Fibroblast of upper back skin (primary cell): ENCODE measurements around the gene CLNK.

Source experiments
- DNase-seq: peaks from one replicate; pipeline ENCODE4 v3.0.0-alpha.2; 2013

Gene CLNK

GRCh38 chr4:10701161-10701560 is 16.6 kb upstream of the CLNK start:
- peak; percentile 14 for DNase-seq

GRCh38 chr4:10698172-10698571 is 13.6 kb upstream of the CLNK start:
- no peak for DNase-seq

GRCh38 chr4:10697086-10697485 is 12.5 kb upstream of the CLNK start:
- no peak for DNase-seq

GRCh38 chr4:10696253-10696652 is 11.7 kb upstream of the CLNK start:
- no peak for DNase-seq

GRCh38 chr4:10694828-10695209 is 10.3 kb upstream of the CLNK start:
- no peak for DNase-seq

GRCh38 chr4:10694151-10694827 is 9.7 kb upstream of the CLNK start:
- peak; percentile 7 for DNase-seq

- no peak for DNase-seq
These were observed 7.1 kb upstream of the CLNK start for GRCh38 chr4:10691651-10692050.

GRCh38 chr4:10690185-10690907 is 5.8 kb upstream of the CLNK start:
- no peak for DNase-seq

GRCh38 chr4:10688846-10689245 is 4.3 kb upstream of the CLNK start:
- DNase-seq: no peak

GRCh38 chr4:10688022-10688421 is 3.5 kb upstream of the CLNK start:
- no peak for DNase-seq

- DNase-seq: peak; percentile 30
These were observed 3.0 kb upstream of the CLNK start for GRCh38 chr4:10687526-10687925.

GRCh38 chr4:10682397-10682796 is 2.2 kb downstream of the CLNK start:
- no peak for DNase-seq

GRCh38 chr4:10677796-10678497 is 6.6 kb downstream of the CLNK start:
- no peak for DNase-seq

- no peak for DNase-seq
These were observed 10.7 kb downstream of the CLNK start for GRCh38 chr4:10673817-10674369.

- no peak for DNase-seq
These were observed 12.2 kb downstream of the CLNK start for GRCh38 chr4:10672379-10672778.

GRCh38 chr4:10671799-10672198 is 12.8 kb downstream of the CLNK start:
- no peak for DNase-seq

- DNase-seq: no peak
These were observed 13.2 kb downstream of the CLNK start for GRCh38 chr4:10671366-10671765.

- no peak for DNase-seq
These were observed 14.2 kb downstream of the CLNK start for GRCh38 chr4:10670321-10670720.

GRCh38 chr4:10667701-10668326 is 16.8 kb downstream of the CLNK start:
- DNase-seq: no peak

- DNase-seq: no peak
These were observed 18.0 kb downstream of the CLNK start for GRCh38 chr4:10666616-10667015.

GRCh38 chr4:10664408-10664807 is 20.2 kb downstream of the CLNK start:
- DNase-seq: peak; percentile 74

GRCh38 chr4:10662937-10663336 is 21.6 kb downstream of the CLNK start:
- DNase-seq: no peak

GRCh38 chr4:10661047-10661446 is 23.5 kb downstream of the CLNK start:
- no peak for DNase-seq
